Melanocyte of skin (primary cell): ENCODE results near the gene CYP4F22. TPM values are rescaled to one million over a fixed set of nuclear protein-coding genes. Genes with fewer than 3 reads are reported as not detected.

Source experiments
- total RNA-seq, 2 donors: library from RNA; depleted of rRNA; stranded (reverse); fragments of >200 nt; gene quantifications; 2 replicates each; pipeline ENCODE4 v1.2.3, GENCODE V29; 2012

CYP4F22 gene
- not detected for total RNA-seq

GRCh38 chr19:15508035-15508710 is at the start of gene CYP4F22:
CYP4F22 (plus strand) TSS chr19:15508525; CDS start chr19:15525337, 16,812 bp downstream.

GRCh38 chr19:15464394-15465385 is 43.6 kb upstream of the CYP4F22 start, which contains the start of gene RASAL3:
RASAL3 (minus strand) TSS chr19:15464544; CDS start chr19:15464358, 186 bp downstream.

GRCh38 chr19:15479391-15480345 is 28.7 kb upstream of the CYP4F22 start, which contains the start of gene PGLYRP2:
PGLYRP2 (minus strand) TSS chr19:15479501; CDS start chr19:15479371, 130 bp downstream.

Other genes starting within 250 kb of the CYP4F22 start
- 10 to 100 TPM; 17.9 to 24.0 TPM for gene BRD4, start 176.0 kb upstream of the CYP4F22 start, total RNA-seq
- 10 to 100 TPM; 18.6 to 23.3 TPM for gene AKAP8, start 128.7 kb upstream of the CYP4F22 start, total RNA-seq
- 10 to 100 TPM; 60.9 to 71.6 TPM for gene AKAP8L, start 89.5 kb upstream of the CYP4F22 start, total RNA-seq
- gene WIZ, start 58.6 kb upstream of the CYP4F22 start, total RNA-seq = 1 to 10 TPM; 7.6 to 9.0 TPM
- gene RASAL3, start 44.0 kb upstream of the CYP4F22 start, total RNA-seq = not detected
- not detected for gene PGLYRP2, start 29.0 kb upstream of the CYP4F22 start, total RNA-seq
- not detected for gene CYP4F8, start 106.7 kb downstream of the CYP4F22 start, total RNA-seq
- not detected for gene CYP4F3, start 132.4 kb downstream of the CYP4F22 start, total RNA-seq
- not detected for gene CYP4F12, start 164.6 kb downstream of the CYP4F22 start, total RNA-seq
- gene OR10H2, start 219.5 kb downstream of the CYP4F22 start, total RNA-seq = not detected
- not detected for gene OR10H3, start 229.5 kb downstream of the CYP4F22 start, total RNA-seq